Measurements from ENCODE around the gene LPGAT1. TPM values are rescaled to one million over a fixed set of nuclear protein-coding genes. Genes with fewer than 3 reads are reported as not detected.

LPGAT1 gene
- total RNA-seq, 4 donors from 2014 or later = 13.7 to 86.3 (median 26.7) TPM

DNA sequence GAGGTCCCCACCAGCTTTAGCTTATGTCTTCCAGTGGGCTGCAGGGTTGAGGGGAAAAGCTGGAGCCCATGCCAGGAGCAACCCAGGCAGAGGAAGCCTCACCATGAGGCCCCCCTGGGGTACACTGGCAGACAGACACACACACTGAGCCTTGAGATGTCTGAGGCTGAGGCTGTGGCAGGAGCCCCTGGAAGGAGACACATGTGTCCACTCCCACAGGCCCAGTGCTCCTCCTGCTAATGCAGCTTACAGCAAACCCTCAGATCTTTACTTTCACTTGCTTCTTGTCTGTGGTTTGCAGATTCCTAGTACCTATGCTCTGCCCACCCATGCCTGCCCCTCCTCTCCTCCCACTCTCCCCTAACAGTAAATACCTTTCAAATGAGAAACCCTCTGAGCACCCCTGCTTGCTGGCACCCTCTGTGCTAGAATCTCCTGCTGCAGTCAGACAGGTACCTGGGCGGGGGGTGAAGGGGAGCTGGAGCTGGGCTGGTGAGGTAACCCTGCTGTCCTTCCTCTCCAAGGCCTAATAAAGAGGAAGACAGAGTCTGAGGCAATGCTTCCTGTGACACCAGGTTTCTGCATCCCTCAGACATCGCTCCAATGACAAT, 91.8 kb downstream of the LPGAT1 start:
- WGBS, 2 donors = 49 to 61% methylated on average over 2 of the region's 2 CpGs
- no peak for DNase-seq (ENCODE audit: low spot score in 2 of 2)
- H3K4me3 ChIP-seq (ENCODE audit: low read depth, poor library complexity, severe bottlenecking) = no peak overlapping the region
- no peak for TF ChIP-seq POLR2A (IDR thresholded peaks at IDR 0.05)
- TF ChIP-seq, protein P1, sequence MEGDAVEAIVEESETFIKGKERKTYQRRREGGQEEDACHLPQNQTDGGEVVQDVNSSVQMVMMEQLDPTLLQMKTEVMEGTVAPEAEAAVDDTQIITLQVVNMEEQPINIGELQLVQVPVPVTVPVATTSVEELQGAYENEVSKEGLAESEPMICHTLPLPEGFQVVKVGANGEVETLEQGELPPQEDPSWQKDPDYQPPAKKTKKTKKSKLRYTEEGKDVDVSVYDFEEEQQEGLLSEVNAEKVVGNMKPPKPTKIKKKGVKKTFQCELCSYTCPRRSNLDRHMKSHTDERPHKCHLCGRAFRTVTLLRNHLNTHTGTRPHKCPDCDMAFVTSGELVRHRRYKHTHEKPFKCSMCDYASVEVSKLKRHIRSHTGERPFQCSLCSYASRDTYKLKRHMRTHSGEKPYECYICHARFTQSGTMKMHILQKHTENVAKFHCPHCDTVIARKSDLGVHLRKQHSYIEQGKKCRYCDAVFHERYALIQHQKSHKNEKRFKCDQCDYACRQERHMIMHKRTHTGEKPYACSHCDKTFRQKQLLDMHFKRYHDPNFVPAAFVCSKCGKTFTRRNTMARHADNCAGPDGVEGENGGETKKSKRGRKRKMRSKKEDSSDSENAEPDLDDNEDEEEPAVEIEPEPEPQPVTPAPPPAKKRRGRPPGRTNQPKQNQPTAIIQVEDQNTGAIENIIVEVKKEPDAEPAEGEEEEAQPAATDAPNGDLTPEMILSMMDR (IDR thresholded peaks at IDR 0.05) = no peak
- intact Hi-C loops (cut with DNase I; ENCODE audit: low total_unique reads) = no loop called here

DNA sequence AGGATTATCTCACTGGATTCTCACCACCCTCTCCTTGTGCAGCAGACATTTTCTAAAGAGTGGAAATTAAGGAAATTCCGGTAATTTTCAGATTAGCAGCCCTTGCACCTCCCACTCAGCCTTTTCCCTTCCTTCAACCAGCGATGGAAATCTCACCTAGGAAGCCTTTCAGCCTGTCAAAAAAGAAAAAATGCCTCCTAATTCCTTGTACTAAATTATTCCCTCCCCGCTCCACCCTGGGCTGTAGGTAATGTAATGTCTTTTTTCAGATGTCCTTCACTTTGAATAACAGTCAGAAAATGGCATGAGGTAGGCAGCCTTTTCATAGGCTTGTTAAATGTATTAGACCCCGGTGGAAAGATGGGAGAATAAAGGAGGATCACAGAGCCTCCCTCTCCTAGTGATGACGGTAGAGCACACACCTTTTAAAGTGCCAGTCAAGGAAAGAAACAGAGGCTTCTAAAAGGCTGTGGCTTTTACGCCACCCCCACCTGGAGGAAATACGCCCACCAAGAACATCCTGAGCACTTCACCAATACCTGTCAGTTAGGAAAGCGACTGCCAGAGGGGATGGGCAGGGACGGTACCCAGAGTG, 92.4 kb downstream of the LPGAT1 start:
- no peak overlapping the region for H3K4me3 ChIP-seq (ENCODE audit: low read depth, poor library complexity, severe bottlenecking)
- TF ChIP-seq, protein P1 (IDR thresholded peaks at IDR 0.05) = no peak
- no peak for TF ChIP-seq POLR2A (IDR thresholded peaks at IDR 0.05)
- no peak for DNase-seq (ENCODE audit: low spot score in 2 of 2)
- intact Hi-C loops (cut with DNase I; ENCODE audit: low total_unique reads) = no loop called here
- WGBS, 2 donors = 75 to 82% methylated on average over 9 of the region's 9 CpGs

DNA sequence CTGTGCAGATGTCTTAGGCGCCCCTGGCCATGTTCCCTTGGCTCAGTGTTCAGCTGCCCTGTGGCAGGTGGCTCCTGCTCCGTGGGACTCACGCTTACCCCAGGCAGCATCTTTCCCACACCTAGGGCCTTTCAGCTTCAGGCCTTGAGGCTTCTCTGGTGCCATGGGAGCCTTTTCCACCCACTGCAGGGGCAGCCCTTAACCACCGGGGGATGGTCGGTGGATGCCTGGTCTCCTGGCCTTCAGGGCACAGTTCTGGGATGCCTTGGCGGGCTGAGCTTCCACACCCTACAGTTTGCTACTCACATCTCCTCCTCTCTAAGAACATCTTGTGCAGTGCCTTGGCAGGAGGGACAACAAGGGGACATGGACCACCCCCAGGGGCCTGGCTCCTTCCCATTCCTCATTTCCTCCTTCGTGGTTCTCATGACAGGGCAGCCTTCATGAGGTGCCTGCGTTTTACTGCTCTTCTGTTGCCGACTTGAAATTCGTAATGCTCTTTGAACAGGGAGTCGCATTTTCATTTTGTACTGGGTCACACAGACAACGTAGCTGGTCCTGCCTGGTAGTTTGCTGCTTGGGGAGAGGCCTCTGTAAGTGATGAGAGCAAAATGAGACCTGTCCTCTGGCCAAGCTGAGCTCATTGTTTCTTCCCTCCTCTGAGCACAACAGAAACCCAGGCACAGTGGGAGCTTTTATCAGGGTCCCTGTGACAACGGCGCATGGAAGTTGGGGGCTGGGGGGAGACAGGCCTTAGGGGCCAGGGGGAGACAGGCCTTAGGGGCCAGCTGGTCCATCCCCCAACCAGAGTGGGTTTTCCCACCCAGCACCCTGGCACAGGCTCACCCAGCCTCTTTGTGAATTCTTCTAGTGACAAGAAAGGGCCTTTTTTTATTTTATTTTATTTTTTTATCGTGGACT, 93.2 kb downstream of the LPGAT1 start:
- H3K4me3 ChIP-seq (ENCODE audit: low read depth, poor library complexity, severe bottlenecking) = no peak overlapping the region
- DNase-seq (ENCODE audit: low spot score in 2 of 2) = no peak
- no peak for TF ChIP-seq POLR2A (IDR thresholded peaks at IDR 0.05)
- TF ChIP-seq, protein P1 (IDR thresholded peaks at IDR 0.05) = no peak
- intact Hi-C loops (cut with DNase I; ENCODE audit: low total_unique reads) = no loop called here
- WGBS, 2 donors = 82 to 84% methylated on average over 15 of the region's 15 CpGs

DNA sequence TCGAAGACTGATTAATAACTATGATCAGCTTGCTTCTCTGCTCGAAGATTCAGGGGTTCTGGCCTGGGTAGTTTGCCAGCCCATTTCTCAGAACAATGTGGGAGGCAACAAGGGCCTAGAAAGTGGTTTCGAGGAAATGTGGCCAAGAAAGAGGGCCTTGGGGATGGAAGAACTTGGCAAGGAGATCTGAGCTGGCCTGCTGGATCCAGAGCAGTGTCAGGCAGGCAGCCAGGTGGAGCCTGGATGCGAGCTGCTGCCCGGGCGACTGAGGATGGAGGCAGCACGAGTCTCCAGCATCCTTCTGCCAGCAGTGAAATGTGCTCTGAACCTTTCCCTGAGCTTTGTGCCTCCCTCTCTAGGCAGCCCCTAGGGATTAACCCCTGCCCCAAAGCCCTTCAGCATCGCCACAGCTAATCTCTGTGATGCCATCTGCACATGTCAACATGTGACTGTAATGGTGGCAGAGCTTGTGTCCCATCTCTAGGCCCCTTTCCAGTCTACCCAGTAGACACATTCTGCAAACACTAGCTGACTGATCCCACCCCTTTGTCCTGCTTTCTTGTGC, 94.1 kb downstream of the LPGAT1 start:
- no peak overlapping the region for H3K4me3 ChIP-seq (ENCODE audit: low read depth, poor library complexity, severe bottlenecking)
- 42 to 43% methylated on average over 8 of the region's 8 CpGs for WGBS, 2 donors
- TF ChIP-seq POLR2A (IDR thresholded peaks at IDR 0.05) = no peak
- TF ChIP-seq, protein P1 (IDR thresholded peaks at IDR 0.05) = no peak
- intact Hi-C loops (cut with DNase I; ENCODE audit: low total_unique reads) = no loop called here
- no peak for DNase-seq (ENCODE audit: low spot score in 2 of 2)

DNA sequence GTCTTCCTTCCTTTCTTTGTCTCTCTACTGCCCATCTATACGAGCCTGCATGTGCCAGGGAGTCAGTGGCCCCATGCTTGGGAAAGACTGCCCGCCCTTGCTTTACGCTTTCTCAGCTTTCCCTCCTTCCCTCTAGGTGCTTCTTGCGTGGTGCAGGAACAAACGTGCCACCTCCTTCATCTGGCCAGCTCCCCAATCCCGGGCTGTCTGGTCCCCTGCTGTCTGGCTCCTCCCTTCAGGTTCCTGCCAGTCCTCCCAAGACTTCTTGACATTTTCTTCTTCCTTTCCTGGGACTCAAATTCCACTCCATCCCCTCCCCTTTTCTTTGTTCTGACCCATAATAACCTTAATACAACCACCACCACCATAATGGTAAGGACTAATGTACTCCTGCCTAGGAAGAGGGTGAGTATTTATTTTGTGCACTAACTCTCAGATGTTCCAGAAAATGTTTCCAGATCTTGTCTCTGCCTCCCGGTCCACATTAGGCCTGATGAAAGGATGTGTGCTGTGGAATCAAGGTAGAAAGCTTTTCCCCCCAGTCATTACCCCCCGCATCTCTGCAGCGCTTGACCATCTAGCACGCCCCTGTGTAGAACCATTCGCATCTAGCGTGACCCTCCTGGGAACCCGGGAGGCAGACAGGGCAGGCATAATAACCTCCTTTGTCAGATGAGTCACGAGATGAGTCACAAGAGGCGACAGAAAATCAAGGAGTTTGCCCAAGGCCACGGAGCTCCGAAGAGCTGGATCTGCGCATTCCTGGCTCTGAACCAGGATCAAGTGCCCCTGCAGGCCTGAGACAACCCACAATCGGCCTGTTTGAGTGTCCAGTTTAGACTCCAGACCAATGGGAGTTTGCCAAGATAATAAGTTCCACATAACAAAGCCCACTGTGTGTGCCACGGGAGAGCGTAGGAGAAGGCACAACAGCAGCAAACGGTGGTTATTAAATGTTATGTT, 95.1 kb downstream of the LPGAT1 start:
- 28 to 34% methylated on average over 22 of the region's 22 CpGs for WGBS, 2 donors
- DNase-seq (ENCODE audit: low spot score in 2 of 2) = peak in 1 of 2 donors; percentile 42
- intact Hi-C loops (cut with DNase I; ENCODE audit: low total_unique reads) = no loop called here
- TF ChIP-seq POLR2A (IDR thresholded peaks at IDR 0.05) = no peak
- TF ChIP-seq, protein P1 (IDR thresholded peaks at IDR 0.05) = no peak
- no peak overlapping the region for H3K4me3 ChIP-seq (ENCODE audit: low read depth, poor library complexity, severe bottlenecking)

Data from lower leg skin (tissue), 4 donors.